Measurements from ENCODE around the gene RNF17.

The RNF17 gene

DNA sequence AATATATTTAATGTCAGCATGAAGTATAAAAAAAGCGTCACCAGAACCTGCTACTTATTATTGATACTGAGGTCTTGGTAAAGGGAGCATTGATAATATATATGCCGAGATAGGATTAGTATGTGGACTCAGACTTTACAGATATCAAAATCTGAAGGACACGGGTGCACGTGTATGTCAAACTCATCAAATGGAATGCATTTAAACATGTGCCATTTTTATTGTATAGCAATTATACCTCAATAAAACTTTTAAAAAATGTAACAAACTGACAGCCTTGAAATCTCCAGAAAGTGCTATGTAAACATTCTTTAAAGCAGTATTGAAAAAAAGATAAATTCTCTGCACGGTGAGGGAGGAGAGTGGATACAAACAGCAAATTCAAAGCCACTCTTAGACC, 157.9 kb downstream of the RNF17 start:
- peak overlapping the region; percentile 82 for H3K4me3 ChIP-seq (replicated peaks in 1 of 2; ENCODE audit: low read depth in 2 of 2, low read length in 2 of 2)
- TF ChIP-seq, protein P1, sequence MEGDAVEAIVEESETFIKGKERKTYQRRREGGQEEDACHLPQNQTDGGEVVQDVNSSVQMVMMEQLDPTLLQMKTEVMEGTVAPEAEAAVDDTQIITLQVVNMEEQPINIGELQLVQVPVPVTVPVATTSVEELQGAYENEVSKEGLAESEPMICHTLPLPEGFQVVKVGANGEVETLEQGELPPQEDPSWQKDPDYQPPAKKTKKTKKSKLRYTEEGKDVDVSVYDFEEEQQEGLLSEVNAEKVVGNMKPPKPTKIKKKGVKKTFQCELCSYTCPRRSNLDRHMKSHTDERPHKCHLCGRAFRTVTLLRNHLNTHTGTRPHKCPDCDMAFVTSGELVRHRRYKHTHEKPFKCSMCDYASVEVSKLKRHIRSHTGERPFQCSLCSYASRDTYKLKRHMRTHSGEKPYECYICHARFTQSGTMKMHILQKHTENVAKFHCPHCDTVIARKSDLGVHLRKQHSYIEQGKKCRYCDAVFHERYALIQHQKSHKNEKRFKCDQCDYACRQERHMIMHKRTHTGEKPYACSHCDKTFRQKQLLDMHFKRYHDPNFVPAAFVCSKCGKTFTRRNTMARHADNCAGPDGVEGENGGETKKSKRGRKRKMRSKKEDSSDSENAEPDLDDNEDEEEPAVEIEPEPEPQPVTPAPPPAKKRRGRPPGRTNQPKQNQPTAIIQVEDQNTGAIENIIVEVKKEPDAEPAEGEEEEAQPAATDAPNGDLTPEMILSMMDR (IDR thresholded peaks at IDR 0.05; ENCODE audit: low read depth, low read length) = no peak

DNA sequence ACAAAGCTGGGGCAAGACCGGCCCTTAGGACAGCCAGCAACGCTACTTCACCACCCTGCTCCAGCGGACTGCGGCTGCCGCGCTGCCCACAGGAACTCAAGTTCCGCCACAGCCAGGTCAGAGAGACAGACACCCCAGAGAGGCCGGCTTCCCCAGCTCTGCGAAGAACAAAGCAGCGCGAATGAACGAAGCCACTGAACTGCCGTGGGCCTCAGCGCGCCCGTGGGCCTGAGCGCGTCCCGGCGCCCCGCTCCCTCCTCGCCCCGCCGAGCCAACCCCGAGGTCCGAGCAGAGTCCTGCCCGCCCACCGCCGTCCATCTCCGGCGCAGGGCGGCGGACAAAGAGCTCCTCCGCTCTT, 158.4 kb downstream of the RNF17 start:
- DNase-seq (ENCODE audit: low read depth in 2 of 2) = peak; percentile 19 to 40
- TF ChIP-seq, protein P1 (IDR thresholded peaks at IDR 0.05; ENCODE audit: low read depth, low read length) = no peak
- H3K4me3 ChIP-seq (replicated peaks in 1 of 2; ENCODE audit: low read depth in 2 of 2, low read length in 2 of 2) = peak overlapping the region; percentile 82

More for the DNA sequence above, 157.9 kb downstream of the RNF17 start:
- no peak for DNase-seq (ENCODE audit: low read depth in 2 of 2)

DNA sequence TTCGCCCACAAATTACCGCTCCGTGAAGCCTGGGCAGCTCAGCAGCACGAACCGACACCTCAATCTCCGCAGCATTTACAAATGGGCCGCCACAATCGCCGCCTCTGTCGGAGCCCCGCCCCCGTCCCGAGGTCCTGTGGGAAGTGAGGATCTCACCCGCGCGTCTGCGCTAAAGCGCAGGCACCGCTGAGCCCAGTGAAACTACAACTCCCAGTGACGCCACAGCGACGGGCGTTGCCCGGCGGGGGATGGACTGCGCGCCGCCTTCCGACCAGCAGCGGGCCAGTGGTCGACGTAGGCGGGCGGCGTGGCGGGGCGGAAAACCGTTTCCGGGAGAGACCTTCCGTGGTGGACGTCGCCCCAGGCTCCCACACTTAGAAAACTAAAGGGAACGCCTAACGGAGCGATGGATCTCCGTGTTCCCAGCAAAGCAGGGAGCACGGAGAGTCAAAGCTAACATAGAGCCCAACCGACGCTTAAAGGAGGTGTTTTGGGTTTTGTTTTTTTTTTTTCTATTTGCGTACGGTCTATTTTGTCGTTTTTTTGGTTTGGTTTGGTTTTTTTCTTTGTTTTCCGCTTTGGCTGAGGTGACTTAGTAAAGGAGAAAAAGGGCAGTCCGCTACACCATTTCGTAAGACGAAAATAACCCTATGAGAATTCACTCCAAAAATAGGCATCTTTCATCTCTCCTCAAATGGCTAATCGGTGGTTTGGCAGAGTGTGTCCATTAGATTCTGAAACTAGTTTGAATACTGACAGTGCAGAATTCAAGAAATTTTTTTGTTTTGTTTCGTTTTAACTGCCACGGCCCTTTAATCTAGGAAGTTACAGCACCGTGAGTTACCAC, 159.0 kb downstream of the RNF17 start:
- TF ChIP-seq, protein P1 (IDR thresholded peaks at IDR 0.05; ENCODE audit: low read depth, low read length) = no peak
- peak overlapping the region; percentile 82 for H3K4me3 ChIP-seq (replicated peaks in 1 of 2; ENCODE audit: low read depth in 2 of 2, low read length in 2 of 2)
- DNase-seq (ENCODE audit: low read depth in 2 of 2) = peak; percentile 97 to 98

DNA sequence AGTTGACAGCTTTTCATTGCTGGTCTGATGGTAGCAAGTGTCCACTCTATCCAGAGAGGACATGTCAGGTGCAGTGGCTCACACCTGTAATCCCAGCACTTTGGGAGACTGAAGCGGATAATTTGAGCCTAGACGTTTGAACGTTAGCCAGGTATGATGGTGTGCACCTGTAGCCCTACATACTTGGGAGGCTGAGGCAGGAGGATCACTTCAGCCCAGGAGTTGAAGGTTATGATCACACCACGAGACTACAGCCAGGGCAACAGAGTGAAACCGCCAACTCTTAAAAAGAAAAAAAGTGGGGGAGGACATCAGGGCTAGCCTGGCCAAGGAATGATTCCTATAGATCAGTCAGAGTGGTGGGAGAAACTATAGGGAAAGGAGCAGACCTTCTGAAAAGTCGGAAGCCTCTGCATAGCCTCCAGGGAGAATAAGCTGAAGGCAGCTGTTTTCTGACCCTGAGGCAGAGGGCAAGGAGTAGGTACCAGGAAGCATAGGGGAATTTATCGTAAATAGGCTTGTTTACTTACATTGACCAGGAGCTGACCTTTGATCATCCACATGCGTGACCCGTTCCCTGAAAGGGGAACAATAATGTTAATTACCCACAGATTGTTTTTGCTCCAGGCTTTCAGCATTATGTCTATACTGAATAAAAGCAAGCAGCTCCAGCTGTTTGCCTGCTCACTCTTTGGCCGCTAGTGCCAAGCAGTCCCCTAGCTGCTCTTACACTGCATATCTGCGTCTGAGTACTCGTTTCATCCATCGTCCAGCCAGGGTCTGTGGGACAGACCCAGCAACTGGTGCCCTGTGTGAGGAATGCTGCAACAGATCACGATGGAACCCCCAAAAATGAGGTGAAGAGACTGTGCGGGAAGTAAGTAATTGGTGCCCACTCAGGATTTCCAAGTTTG, 161.6 kb downstream of the RNF17 start:
- no peak for DNase-seq (ENCODE audit: low read depth in 2 of 2)
- TF ChIP-seq, protein P1 (IDR thresholded peaks at IDR 0.05; ENCODE audit: low read depth, low read length) = no peak
- H3K4me3 ChIP-seq (replicated peaks in 1 of 2; ENCODE audit: low read depth in 2 of 2, low read length in 2 of 2) = no peak overlapping the region

DNA sequence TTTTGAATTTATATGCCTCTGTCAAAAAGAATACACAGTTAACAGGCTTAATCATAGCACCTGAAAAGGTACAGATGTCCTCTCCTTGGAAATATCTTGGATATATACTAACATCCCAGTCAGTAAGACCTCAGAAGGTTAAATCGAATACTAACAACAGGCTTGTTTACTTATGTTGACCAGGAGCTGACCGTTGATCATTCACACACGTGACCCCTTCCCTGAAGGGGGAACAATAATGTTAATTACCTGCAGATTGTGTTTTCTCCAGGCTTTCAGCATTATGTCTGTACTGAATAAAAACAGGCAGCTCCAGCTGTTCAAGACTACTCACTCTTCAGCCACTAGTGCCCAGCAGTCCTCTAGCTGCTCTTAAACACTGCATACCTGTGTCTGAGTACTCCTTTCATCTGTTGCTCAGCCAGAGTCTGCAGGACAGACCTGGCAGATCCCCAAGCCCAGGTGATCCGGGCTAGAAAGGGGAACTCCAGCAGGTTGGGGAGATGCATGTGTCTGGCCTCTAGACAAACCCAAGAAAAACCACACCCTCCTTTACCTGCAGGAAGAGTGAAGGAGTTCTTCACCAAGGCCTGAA, 163.9 kb downstream of the RNF17 start:
- TF ChIP-seq, protein P1 (IDR thresholded peaks at IDR 0.05; ENCODE audit: low read depth, low read length) = no peak
- no peak for DNase-seq (ENCODE audit: low read depth in 2 of 2)
- H3K4me3 ChIP-seq (replicated peaks in 1 of 2; ENCODE audit: low read depth in 2 of 2, low read length in 2 of 2) = no peak overlapping the region

DNA sequence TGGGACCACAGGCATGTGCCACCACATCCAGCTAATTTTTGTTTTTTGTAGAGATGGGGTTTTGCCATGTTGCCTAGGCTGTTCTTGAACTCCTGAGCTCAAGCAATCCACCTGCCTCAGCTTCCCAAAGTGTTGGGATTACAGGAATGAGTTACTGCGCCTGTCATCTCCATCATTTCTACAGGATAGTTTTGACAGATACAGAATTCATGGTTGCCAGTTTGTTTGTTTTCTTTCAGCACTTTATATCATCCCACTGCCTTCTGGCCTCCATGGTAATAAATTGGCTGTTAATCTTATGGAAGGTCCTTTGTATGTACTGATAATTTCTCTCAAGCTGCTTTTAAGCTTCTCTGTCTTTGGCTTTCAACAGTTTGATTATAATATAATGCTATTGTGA, 165.2 kb downstream of the RNF17 start:
- DNase-seq (ENCODE audit: low read depth in 2 of 2) = no peak
- TF ChIP-seq, protein P1 (IDR thresholded peaks at IDR 0.05; ENCODE audit: low read depth, low read length) = no peak
- no peak overlapping the region for H3K4me3 ChIP-seq (replicated peaks in 1 of 2; ENCODE audit: low read depth in 2 of 2, low read length in 2 of 2)
